HepG2 (cell line): ENCODE data around the gene PCSK5. TPM values are rescaled to one million over a fixed set of nuclear protein-coding genes. Genes with fewer than 3 reads are reported as not detected.

Experiments
- ATAC-seq: fragments of 200-7000 bp; cut with Tn5 transposase; 3 replicates; pipeline ENCODE4 v1.9.1; 2020; ENCODE audit warnings: mild to moderate bottlenecking, moderate library complexity
- BruUV-seq: library from RNA; stranded (reverse); fragments of 400-500 nt; replicated peaks from 2 replicates; lab custom pipeline; 2021; lab: Mats Ljungman, UMichigan
- CTCF ChIA-PET: fragments of 300-600 bp; formaldehyde crosslinking; extraction: SDS; loops from one replicate; lab custom pipeline; 2021; ENCODE audit warnings: low total read pairs, inconsistent platforms, low intra/inter-chr PET ratio; lab: Yijun Ruan, JAX
- POLR2A ChIA-PET: fragments of 350-600 bp; sonication (Branson Sonifier 250); formaldehyde crosslinking; loops from one replicate; lab custom pipeline; 2020; ENCODE audit warnings: antibody characterized with exemption, inconsistent platforms; lab: Yijun Ruan, JAX
- DNase-seq: peaks from one replicate; pipeline ENCODE4 v3.0.0-alpha.2; 2015; ENCODE audit warnings: low spot score
- FAIRE-seq: peaks from 3 replicates; lab custom pipeline; 2011; peaks lifted over from hg19 to GRCh38; lab: Jason Lieb, UNC
- H2AFZ ChIP-seq: one replicate; pipeline ENCODE4 v1.6.1; 2011; ENCODE audit warnings: low read length, inconsistent platforms
- H3K27ac ChIP-seq: fragments of 300-600 bp; 3 replicates; pipeline ENCODE4 v1.8.0; 2011; ENCODE audit warnings: mixed run types, mild to moderate bottlenecking, mixed read lengths, low read length, inconsistent platforms; ENCODE audit not compliant: insufficient read depth; ENCODE audit errors: extremely low read length
- H3K27me3 ChIP-seq, 2 experiments: fragments of 200-600 bp in 1 of 2; 2 replicates in 1 of 2; 3 replicates in 1 of 2; pipeline versions ENCODE4 v1.6.0 to v1.8.0; 2011; ENCODE audit warnings: low read length in 2 of 2, mild to moderate bottlenecking in 2 of 2, moderate library complexity in 2 of 2, inconsistent platforms in 1 of 2; ENCODE audit not compliant: insufficient read depth in 2 of 2, control insufficient read depth in 1 of 2
- H3K36me3 ChIP-seq, 2 experiments: fragments of 200-600 bp in 1 of 2; replicated peaks in 1 of 2; 2 replicates in 1 of 2; 3 replicates in 1 of 2; pipeline versions ENCODE4 v1.5.1 to v1.8.0; 2011; ENCODE audit warnings: low read length in 2 of 2, inconsistent platforms in 1 of 2; ENCODE audit not compliant: insufficient read depth in 2 of 2, control insufficient read depth in 1 of 2
- H3K4me1 ChIP-seq: 2 replicates; pipeline ENCODE4 v1.5.1; 2012; ENCODE audit warnings: low read length, inconsistent platforms; ENCODE audit not compliant: insufficient read depth
- H3K4me2 ChIP-seq: 2 replicates; pipeline ENCODE4 v1.6.0; 2011; ENCODE audit warnings: low read depth, low read length, inconsistent platforms
- H3K4me3 ChIP-seq, 3 experiments: fragments of 200-600 bp in 1 of 3; sonication (generic), shearing (Covaris generic) in 1 of 3; replicated peaks in 1 of 3; 2 replicates each; pipeline ENCODE4 v1.5.1; 2011 to 2016; ENCODE audit warnings: low read length in 3 of 3, inconsistent platforms in 2 of 3, low read depth in 2 of 3, mild to moderate bottlenecking in 2 of 3, control low read depth in 1 of 3, mixed read lengths in 1 of 3; ENCODE audit not compliant: insufficient read depth in 1 of 3
- H3K79me2 ChIP-seq: one replicate; pipeline ENCODE4 v1.6.1; 2011; ENCODE audit warnings: low read length, inconsistent platforms; ENCODE audit not compliant: insufficient read depth
- H3K9ac ChIP-seq: 2 replicates; pipeline ENCODE4 v1.6.0; 2011; ENCODE audit warnings: mild to moderate bottlenecking, low read depth, low read length, inconsistent platforms; ENCODE audit not compliant: insufficient read depth
- H3K9me3 ChIP-seq: 2 replicates; pipeline ENCODE4 v1.5.1; 2012; ENCODE audit warnings: mild to moderate bottlenecking, low read length
- H4K20me1 ChIP-seq: 2 replicates; pipeline ENCODE4 v1.6.0; 2011; ENCODE audit warnings: inconsistent platforms, mild to moderate bottlenecking, low read length, moderate library complexity; ENCODE audit not compliant: insufficient read depth
- TCF12 ChIP-seq, 2 experiments: fragments of 450-650 bp in 1 of 2; sonication (generic) in 1 of 2; formaldehyde crosslinking in 1 of 2; IDR thresholded peaks; 2 replicates each; pipeline versions ENCODE4 v1.6.1 to v1.8.0; 2017 to 2022; ENCODE audit warnings: antibody characterized with exemption in 1 of 2, mild to moderate bottlenecking in 1 of 2, missing genetic modification reagents in 1 of 2, moderate library complexity in 1 of 2
- TSC22D2 ChIP-seq: sonication (generic); formaldehyde crosslinking; IDR thresholded peaks from 2 replicates; pipeline ENCODE4 v1.5.1; 2020; ENCODE audit warnings: missing genetic modification reagents, mild to moderate bottlenecking, borderline replicate concordance
- ZBTB7A ChIP-seq: sonication (generic); formaldehyde crosslinking; IDR thresholded peaks from 2 replicates; pipeline ENCODE4 v1.8.0; 2022; ENCODE audit warnings: mild to moderate bottlenecking, missing genetic modification reagents
- ZFP1 ChIP-seq: IDR thresholded peaks from 2 replicates; pipeline ENCODE4 v1.6.1; 2016
- ZNF10 ChIP-seq: sonication (generic); formaldehyde crosslinking; IDR thresholded peaks from 2 replicates; pipeline ENCODE4 v1.4.0; 2020; ENCODE audit warnings: mild to moderate bottlenecking, low read depth, missing genetic modification reagents, borderline replicate concordance
- ZNF564 ChIP-seq: sonication (generic); formaldehyde crosslinking; IDR thresholded peaks from 2 replicates; pipeline ENCODE4 v1.8.1; 2023; ENCODE audit warnings: mild to moderate bottlenecking, missing genetic modification reagents
- ZNF660 ChIP-seq: sonication (generic); formaldehyde crosslinking; IDR thresholded peaks from 2 replicates; pipeline ENCODE4 v1.5.1; 2020; ENCODE audit warnings: mild to moderate bottlenecking, low read depth, missing genetic modification reagents, borderline replicate concordance
- ZNF790 ChIP-seq: sonication (generic); formaldehyde crosslinking; IDR thresholded peaks from 2 replicates; pipeline ENCODE4 v1.8.0; 2022; ENCODE audit warnings: missing genetic modification reagents, mild to moderate bottlenecking, borderline replicate concordance
- ZZZ3 ChIP-seq: sonication (generic); formaldehyde crosslinking; IDR thresholded peaks from 2 replicates; pipeline ENCODE4 v1.4.0; 2020; ENCODE audit warnings: missing genetic modification reagents, mild to moderate bottlenecking, borderline replicate concordance
- whole genome bisulfite sequencing: methylation state at CpG from one replicate; pipeline ENCODE4 v1.1.6; 2017; ENCODE audit warnings: low lambda C conversion rate; 5-methylcytosine and 5-hydroxymethylcytosine counted together
- in situ Hi-C: cut with HindIII; loops from 2 replicates; pipeline ENCODE4 v1.10.0; 2017; ENCODE audit warnings: low pct_unique_long_range_greater_than_20kb; ENCODE audit not compliant: extremely low pct_ligation_motif_present
- intact Hi-C: fragments of 100-400 bp; cut with micrococcal nuclease; formaldehyde crosslinking; loops from one replicate; pipeline ENCODE4 v1.10.0; 2022; ENCODE audit not compliant: unreplicated experiment
- polyA plus RNA-seq, 8 experiments: library from polyadenylated mRNA; depleted of rRNA in 3 of 8; stranded (reverse) in 7 of 8; unstranded in 1 of 8; fragments of >200 nt; fragmentation: Illumina TruSeq in 4 of 8; extraction: Trizol in 4 of 8; gene quantifications; 2 replicates each; pipeline versions ENCODE4 v1.2.1 to v1.2.3, GENCODE V29; 2011 to 2016; ENCODE audit warnings: low read depth in 4 of 8, missing spikeins in 1 of 8, mixed read lengths in 1 of 8; ENCODE audit not compliant: insufficient read depth in 1 of 8
- total RNA-seq, 5 experiments: library from RNA; depleted of rRNA; stranded (reverse); fragments of >200 nt; fragmentation: Illumina TruSeq; extraction: Trizol; gene quantifications; 2 replicates each; pipeline ENCODE4 v1.2.3, GENCODE V29; 2016; ENCODE audit warnings: low read depth in 1 of 5
- TF ChIP-seq, protein P1 (sequence below): sonication (generic); formaldehyde crosslinking; conservative IDR thresholded peaks from 2 replicates; pipeline ENCODE4 v1.8.1; 2023; ENCODE audit warnings: missing genetic modification reagents
- TF ChIP-seq, protein P2 (sequence below): sonication (generic); formaldehyde crosslinking; IDR thresholded peaks from 2 replicates; pipeline ENCODE4 v1.4.0; 2020; ENCODE audit warnings: missing genetic modification reagents

PCSK5 gene
- total and polyA plus RNA-seq, 2 of the 13 experiments (the other 11 are each of a cell fraction or from before 2014, with no cell fraction given): 0.55 to 0.66 TPM

DNA sequence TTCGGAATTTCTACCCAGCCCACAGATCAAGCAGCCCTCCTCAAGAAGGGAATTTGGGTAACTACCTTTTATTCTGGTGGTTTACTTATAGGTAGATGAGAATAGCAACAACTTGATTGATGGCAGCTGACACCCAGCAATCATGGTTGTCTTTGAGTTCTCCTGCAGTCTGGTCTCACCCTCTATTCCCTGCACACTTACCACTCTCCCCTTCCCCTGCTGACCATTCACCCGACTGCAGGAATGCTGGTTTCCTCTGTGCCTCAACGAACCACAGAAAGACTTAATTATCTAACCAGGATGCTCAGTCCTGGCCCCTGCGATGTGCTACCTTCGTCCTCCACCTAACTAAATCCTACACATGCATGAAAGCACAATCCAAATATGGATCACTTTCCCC, 260.8 kb downstream of the PCSK5 start (continued):
- TF ChIP-seq TSC22D2 (no peak), TCF12 (IDR thresholded peaks at IDR 0.05) (no peak), TCF12 (CRISPR knock-in tag; IDR thresholded peaks at IDR 0.05) (no peak), ZNF564 (CRISPR knock-in tag) (no peak), ZFP1 (CRISPR knock-in tag) (no peak), ZNF10 (CRISPR knock-in tag) (no peak)

DNA sequence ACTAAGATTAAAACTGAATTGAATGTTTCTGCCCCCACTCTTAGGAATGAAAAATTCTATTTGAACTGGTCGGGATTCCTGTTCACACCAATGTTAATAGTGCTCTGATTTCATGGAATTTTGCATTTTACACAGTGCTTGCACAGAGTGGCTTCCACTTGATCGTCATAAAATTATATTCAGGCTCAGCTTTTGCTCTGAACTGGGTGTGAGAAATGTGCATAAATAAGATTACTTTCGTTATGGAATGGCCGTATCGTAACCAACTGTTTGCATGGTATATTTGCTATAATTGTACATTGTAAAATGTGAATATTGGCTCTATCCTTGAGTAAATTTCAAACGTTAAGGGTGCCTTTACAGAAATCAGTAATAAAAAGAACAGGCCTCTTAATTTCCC, 262.9 kb downstream of the PCSK5 start:
- no peak for DNase-seq
- Histone ChIP-seq H3K9ac (no peak overlapping the region), H3K4me3 (no peak overlapping the region), H2AFZ (no peak overlapping the region), H4K20me1 (no peaks in the 10 kb centered on the region), H3K9me3 (no peaks in the 10 kb centered on the region), H3K27me3 (no peaks in the 10 kb centered on the region), H3K79me2 (no peaks in the 10 kb centered on the region), H3K27ac (no peak overlapping the region), H3K4me1 (no peaks in the 10 kb centered on the region), H3K36me3 (no peaks in the 10 kb centered on the region), H3K4me2 (no peak overlapping the region)
- no peak for ATAC-seq
- BruUV-seq: no TSS peak
- in situ Hi-C loops (no loop called here), intact Hi-C loops (no loop called here)
- no peak for FAIRE-seq
- 30% methylated on average over 6 of the region's 6 CpGs for WGBS
- TF ChIP-seq ZZZ3 (CRISPR knock-in tag) (no peak), ZNF790 (CRISPR knock-in tag) (no peak), ZNF660 (CRISPR knock-in tag) (no peak), ZBTB7A (CRISPR knock-in tag) (no peak)
- TF ChIP-seq, protein P1, sequence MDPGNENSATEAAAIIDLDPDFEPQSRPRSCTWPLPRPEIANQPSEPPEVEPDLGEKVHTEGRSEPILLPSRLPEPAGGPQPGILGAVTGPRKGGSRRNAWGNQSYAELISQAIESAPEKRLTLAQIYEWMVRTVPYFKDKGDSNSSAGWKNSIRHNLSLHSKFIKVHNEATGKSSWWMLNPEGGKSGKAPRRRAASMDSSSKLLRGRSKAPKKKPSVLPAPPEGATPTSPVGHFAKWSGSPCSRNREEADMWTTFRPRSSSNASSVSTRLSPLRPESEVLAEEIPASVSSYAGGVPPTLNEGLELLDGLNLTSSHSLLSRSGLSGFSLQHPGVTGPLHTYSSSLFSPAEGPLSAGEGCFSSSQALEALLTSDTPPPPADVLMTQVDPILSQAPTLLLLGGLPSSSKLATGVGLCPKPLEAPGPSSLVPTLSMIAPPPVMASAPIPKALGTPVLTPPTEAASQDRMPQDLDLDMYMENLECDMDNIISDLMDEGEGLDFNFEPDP (CRISPR knock-in tag): no peak
- TF ChIP-seq, protein P2, sequence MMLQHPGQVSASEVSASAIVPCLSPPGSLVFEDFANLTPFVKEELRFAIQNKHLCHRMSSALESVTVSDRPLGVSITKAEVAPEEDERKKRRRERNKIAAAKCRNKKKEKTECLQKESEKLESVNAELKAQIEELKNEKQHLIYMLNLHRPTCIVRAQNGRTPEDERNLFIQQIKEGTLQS (CRISPR knock-in tag): no peak
- ChIA-PET CTCF (no interaction called here), POLR2A (no interaction called here)
